Fibroblast of the aortic adventitia (primary cell): Measurements from ENCODE around the gene GSG1L. TPM values are rescaled to one million over a fixed set of nuclear protein-coding genes. Genes with fewer than 3 reads are reported as not detected.
A peak's percentile ranks its signal among the peaks of the same experiment; 100 is the strongest.

Source experiments
- DNase-seq: peaks from one replicate; pipeline ENCODE4 v3.0.0-alpha.2; 2010; ENCODE audit warnings: low read depth
- H3K4me3 ChIP-seq: 2 replicates; pipeline ENCODE4 v1.5.1; 2011; ENCODE audit warnings: low read depth, mild to moderate bottlenecking, control low read depth, low read length, moderate library complexity
- total RNA-seq: library from RNA; depleted of rRNA; stranded (reverse); fragments of >200 nt; gene quantifications from 2 replicates; pipeline ENCODE4 v1.2.3, GENCODE V29; 2012; ENCODE audit warnings: low replicate concordance
- TF ChIP-seq, protein P1 (sequence below): IDR thresholded peaks from 2 replicates; pipeline ENCODE4 v1.5.1; 2011; ENCODE audit warnings: mild to moderate bottlenecking, low read length, control low read depth, inconsistent platforms; ENCODE audit not compliant: insufficient read depth

GSG1L gene
- total RNA-seq, 1 donor: not detected

DNA sequence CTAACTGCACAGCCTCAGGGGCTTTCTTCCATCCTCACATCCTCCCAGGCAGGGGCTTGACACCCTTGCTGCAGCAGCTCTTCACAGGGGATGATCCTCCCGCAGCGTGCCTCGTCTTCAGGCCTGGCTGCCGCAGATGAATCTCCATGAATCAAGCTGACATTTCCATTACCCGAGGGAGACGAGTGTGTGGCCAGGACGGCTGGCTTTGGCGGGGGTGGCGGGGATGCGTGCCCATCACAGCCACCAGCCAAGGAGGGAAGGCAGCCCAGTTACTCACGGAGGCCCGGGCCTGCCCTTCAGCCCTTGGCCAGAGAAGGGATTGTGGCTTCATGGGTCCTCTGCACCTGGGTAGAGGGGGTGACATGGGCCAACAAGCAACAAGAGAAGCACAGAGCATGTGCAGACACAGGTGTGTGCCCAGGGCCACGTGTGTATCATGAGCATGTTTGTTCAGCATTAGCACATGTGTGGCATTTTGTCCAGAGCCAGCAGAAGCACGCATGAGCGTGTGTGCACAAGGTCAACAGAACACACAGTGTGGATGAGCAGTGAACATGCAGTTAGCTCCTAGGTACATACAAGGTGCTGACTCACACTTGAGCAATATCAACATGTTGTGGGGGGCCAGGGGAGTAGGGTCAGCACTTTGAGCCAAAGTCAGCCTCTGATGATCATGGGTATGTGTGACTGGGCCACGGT, 277.1 kb downstream of the GSG1L start:
- H3K4me3 ChIP-seq: no peak overlapping the region
- DNase-seq: no peak
- TF ChIP-seq, protein P1, sequence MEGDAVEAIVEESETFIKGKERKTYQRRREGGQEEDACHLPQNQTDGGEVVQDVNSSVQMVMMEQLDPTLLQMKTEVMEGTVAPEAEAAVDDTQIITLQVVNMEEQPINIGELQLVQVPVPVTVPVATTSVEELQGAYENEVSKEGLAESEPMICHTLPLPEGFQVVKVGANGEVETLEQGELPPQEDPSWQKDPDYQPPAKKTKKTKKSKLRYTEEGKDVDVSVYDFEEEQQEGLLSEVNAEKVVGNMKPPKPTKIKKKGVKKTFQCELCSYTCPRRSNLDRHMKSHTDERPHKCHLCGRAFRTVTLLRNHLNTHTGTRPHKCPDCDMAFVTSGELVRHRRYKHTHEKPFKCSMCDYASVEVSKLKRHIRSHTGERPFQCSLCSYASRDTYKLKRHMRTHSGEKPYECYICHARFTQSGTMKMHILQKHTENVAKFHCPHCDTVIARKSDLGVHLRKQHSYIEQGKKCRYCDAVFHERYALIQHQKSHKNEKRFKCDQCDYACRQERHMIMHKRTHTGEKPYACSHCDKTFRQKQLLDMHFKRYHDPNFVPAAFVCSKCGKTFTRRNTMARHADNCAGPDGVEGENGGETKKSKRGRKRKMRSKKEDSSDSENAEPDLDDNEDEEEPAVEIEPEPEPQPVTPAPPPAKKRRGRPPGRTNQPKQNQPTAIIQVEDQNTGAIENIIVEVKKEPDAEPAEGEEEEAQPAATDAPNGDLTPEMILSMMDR: no peak

DNA sequence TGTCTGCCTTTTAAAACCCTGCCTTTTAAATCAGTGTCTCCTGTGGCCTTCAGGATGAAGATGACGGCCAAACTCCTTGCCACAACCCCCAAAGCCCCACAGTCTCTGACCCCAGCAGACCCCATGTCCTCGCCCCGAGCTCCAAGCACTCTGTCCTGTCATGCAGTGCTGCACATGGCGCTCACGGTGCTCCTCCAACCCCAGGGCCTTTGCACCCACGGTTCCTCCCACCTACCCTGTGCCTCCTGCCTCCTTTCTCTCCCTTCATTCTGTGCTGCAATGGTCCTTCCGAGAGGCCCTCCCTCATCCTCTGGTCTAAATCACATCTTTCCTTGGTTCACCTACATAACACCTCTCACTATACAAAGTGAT, 278.2 kb downstream of the GSG1L start:
- TF ChIP-seq, protein P1: no peak
- H3K4me3 ChIP-seq: no peak overlapping the region
- DNase-seq: no peak

DNA sequence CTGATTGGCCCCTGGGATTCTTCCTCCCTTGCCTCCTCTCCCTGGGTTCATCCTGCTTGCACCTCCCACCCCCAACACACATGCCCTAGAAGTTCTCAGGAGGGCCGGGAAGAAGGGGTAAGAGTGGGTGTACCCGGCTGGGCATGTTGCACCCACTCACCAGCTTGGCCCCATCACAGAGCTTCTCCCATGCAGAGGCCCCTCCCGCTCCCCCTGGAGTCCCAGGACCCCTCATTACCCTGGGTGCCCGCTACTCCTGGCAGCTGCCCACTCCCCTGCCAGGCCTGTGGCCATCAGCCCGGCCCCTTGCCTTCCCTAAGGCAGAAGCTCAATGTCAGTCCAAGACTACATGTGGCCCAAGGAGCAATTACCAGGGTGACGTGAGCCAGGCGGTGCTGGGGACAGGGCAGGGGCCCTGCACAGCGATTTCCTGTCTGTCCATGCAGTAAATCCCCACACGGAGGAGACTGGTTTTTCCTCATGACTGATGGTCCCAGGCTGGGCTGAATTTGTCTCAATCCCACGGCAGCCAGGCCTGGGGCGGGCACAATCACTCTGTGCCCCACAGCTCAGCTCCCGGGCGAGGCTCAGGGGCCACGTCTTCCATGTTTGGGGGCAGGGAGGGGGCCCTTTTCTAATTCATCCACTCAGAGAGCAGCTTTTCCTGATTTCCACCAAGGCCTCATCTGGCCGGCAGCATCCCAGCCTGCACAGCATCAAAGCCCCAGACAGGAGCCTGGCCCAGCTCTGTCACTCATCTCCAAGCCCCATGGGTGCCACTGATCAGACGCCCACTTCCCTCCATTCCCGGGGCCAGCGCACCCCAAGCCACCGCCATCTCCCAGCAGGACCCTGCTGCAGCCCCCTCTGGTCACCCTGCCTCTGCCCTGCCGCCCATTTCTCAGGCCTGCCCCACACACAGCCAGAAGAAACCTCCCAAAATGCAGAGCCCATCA, 278.9 kb downstream of the GSG1L start:
- no peak overlapping the region for H3K4me3 ChIP-seq
- DNase-seq: no peak
- TF ChIP-seq, protein P1: no peak

DNA sequence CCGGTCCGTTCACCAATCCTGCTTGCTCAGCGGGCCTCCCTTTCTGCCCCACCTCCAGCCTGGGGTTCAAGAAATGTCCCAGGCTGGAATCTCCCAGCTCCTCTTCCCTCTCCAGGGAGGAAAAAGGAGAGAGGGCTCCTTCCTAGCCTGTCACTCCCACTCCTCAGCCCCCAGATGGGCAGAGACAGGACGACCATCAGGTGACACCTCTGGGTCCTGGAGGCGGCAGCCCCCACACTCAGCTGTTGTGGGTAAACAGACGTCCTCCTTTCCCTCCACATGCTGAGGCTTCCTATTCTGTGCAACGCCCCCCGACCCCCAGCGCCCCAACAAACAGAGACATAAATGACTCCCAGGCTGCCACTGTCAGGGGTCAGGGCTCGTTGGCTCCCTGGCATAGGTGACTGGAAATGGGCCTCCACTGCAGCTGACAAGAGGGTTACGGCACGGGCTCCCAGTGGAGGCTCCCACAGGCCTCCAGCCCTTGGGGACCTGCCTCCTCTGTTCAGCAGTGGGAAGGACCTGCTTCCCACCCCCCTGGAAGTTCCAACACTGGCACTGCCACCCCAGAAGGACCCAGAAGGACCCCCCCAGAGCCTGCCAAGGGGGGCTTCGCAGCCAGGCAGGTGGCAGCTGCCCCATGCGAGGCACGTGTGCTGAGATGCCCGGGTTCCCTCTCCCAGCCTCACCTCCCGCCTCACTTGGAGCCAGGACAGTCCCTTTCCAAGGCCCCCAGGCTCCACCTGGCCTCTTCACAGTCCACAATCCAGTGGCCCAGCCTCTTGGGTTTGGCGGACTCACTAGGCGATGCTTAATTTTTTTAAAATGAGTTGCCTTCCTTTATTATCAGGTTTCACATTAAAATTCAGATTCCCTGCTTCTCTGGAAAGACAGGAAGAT, 281.3 kb downstream of the GSG1L start:
- no peak for DNase-seq
- H3K4me3 ChIP-seq: no peak overlapping the region
- TF ChIP-seq, protein P1: no peak

DNA sequence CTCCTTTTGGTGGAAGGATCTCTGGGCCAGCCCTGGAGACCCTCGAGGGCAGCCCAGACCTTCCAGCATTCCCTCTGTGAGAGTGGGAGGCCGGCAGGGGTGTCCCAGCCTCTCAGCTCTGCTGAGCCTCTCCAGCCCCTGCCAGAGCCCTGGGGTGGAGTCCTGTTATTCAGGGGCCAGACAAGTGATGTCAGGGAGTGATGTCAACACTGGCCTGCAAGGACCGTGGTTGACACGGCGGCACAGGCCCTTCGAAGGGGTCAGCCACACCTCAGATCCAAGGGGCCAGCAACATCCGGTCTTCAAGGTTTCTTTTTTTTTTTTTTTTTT, 282.4 kb downstream of the GSG1L start:
- peak; percentile 47 for DNase-seq
- no peak overlapping the region for H3K4me3 ChIP-seq
- TF ChIP-seq, protein P1: no peak

DNA sequence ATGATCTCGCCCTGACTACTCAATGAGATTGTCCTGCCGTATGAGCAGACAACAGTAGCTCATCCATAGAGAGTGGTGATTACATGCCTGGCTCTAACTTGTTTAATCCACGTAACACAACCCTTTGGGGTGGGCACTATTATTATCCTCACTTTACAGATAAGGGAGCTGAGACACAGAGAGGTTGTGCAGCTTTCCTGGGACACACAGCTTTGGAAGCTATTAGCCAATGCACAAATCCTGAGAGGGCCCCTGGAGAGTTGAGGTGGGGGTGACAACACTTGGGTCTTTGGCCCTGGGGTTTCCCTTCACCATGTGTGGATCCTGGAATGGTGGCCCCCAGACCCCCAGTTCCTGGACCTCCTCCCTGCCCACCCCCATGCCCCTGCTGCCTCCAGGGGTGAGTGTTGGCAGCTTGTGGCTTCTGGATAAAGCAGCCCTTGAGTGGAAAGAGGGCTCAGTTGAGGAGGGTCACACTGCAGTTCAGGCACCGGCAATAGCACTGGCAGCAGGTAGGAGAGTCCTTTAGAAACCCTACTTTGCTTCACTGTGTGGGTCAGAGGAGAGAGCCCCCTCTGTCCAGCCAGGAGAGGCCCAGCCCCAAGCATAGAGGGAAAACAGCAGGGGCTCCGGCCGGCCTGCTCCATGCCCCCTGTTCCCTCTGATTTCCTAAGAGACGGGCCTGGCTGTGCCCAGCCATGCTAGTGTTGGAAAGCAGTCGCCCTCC, 282.9 kb downstream of the GSG1L start:
- H3K4me3 ChIP-seq: no peak overlapping the region
- TF ChIP-seq, protein P1: no peak
- no peak for DNase-seq
